Neural cell (in vitro differentiated cells): ENCODE measurements around the gene LMCD1. TPM values are rescaled to one million over a fixed set of nuclear protein-coding genes. Genes with fewer than 3 reads are reported as not detected.

ENCODE experiments used
- H2AFZ ChIP-seq: fragments of 200-600, 300-800 bp; sonication (generic), shearing (Covaris generic); 2 replicates; pipeline ENCODE4 v1.6.0; 2014; ENCODE audit warnings: low read depth, mild to moderate bottlenecking, antibody characterized with exemption, low read length, moderate library complexity
- H3F3A ChIP-seq: fragments of 200-600 bp; shearing (Covaris generic); 2 replicates; pipeline ENCODE4 v1.6.1; 2016; ENCODE audit warnings: mild to moderate bottlenecking, moderate library complexity, mixed read lengths, antibody characterized with exemption, low read length; ENCODE audit not compliant: insufficient read depth, poor library complexity, severe bottlenecking
- H3K27ac ChIP-seq: fragments of 200-600, 300-800 bp; sonication (generic), shearing (Covaris generic); 2 replicates; pipeline ENCODE4 v1.5.1; 2014; ENCODE audit warnings: mild to moderate bottlenecking, low read length, moderate library complexity
- H3K27me3 ChIP-seq: fragments of 300-800, 200-600 bp; sonication (generic), shearing (Covaris generic); 2 replicates; pipeline ENCODE4 v1.6.0; 2014; ENCODE audit warnings: mild to moderate bottlenecking, low read depth, low read length, moderate library complexity; ENCODE audit not compliant: insufficient read depth
- H3K36me3 ChIP-seq: fragments of 300-800, 200-600 bp; sonication (generic), shearing (Covaris generic); 2 replicates; pipeline ENCODE4 v1.5.1; 2014; ENCODE audit warnings: mild to moderate bottlenecking, antibody characterized with exemption, low read length, moderate library complexity; ENCODE audit not compliant: insufficient read depth
- H3K4me2 ChIP-seq: fragments of 300-800, 200-600 bp; sonication (generic), shearing (Covaris generic); 2 replicates; pipeline ENCODE4 v1.6.0; 2014; ENCODE audit warnings: mild to moderate bottlenecking, low read length
- H3K4me3 ChIP-seq: fragments of 300-800, 200-600 bp; sonication (generic), shearing (Covaris generic); 2 replicates; pipeline ENCODE4 v1.5.1; 2014; ENCODE audit warnings: mild to moderate bottlenecking, low read length, moderate library complexity
- H3K79me2 ChIP-seq: fragments of 200-600 bp; shearing (Covaris generic); replicated peaks from 2 replicates; pipeline ENCODE4 v1.6.0; 2014; ENCODE audit warnings: mild to moderate bottlenecking, low read length, moderate library complexity; ENCODE audit not compliant: insufficient read depth
- H3K9ac ChIP-seq: fragments of 300-800, 200-600 bp; sonication (generic), shearing (Covaris generic); 2 replicates; pipeline ENCODE4 v1.6.1; 2016; ENCODE audit warnings: mild to moderate bottlenecking, low read length, mixed read lengths
- H3K9me2 ChIP-seq: fragments of 200-600 bp; shearing (Covaris generic); 2 replicates; pipeline ENCODE4 v1.6.1; 2016; ENCODE audit warnings: mild to moderate bottlenecking, low read length, mixed read lengths; ENCODE audit not compliant: insufficient read depth
- H3K9me3 ChIP-seq: fragments of 200-600, 300-800 bp; sonication (generic), shearing (Covaris generic); 2 replicates; pipeline ENCODE4 v1.6.1; 2016; ENCODE audit warnings: mild to moderate bottlenecking, mixed run types, low read length, moderate library complexity, mixed read lengths
- H4K20me1 ChIP-seq: fragments of 200-600 bp; shearing (Covaris generic); 2 replicates; pipeline ENCODE4 v1.6.1; 2016; ENCODE audit warnings: mild to moderate bottlenecking, mixed run types; ENCODE audit not compliant: insufficient read depth
- CTCF ChIP-seq: fragments of 450-650 bp; IDR thresholded peaks from 2 replicates; pipeline ENCODE4 v1.5.1; 2014; ENCODE audit warnings: antibody characterized with exemption, mild to moderate bottlenecking, moderate library complexity; ENCODE audit not compliant: poor library complexity, severe bottlenecking
- EP300 ChIP-seq: fragments of 450-650 bp; conservative IDR thresholded peaks from 2 replicates; pipeline ENCODE4 v1.6.1; 2014; ENCODE audit warnings: antibody characterized with exemption, mild to moderate bottlenecking, moderate library complexity; ENCODE audit not compliant: poor library complexity, severe bottlenecking
- EZH2 ChIP-seq: fragments of 200-600, 300-800 bp; shearing (Covaris generic), sonication (generic); IDR thresholded peaks from 2 replicates; pipeline ENCODE4 v1.6.1; 2014; ENCODE audit warnings: antibody characterized with exemption, low read length, borderline replicate concordance, mild to moderate bottlenecking; ENCODE audit not compliant: insufficient read depth, poor library complexity, severe bottlenecking
- MXI1 ChIP-seq: fragments of 450-650 bp; conservative IDR thresholded peaks from 2 replicates; pipeline ENCODE4 v1.6.1; 2014; ENCODE audit warnings: antibody characterized with exemption, mild to moderate bottlenecking; ENCODE audit not compliant: poor library complexity, severe bottlenecking
- POLR2AphosphoS5 ChIP-seq: IDR thresholded peaks from 2 replicates; pipeline ENCODE4 v1.6.1; 2012
- RAD21 ChIP-seq: fragments of 450-650 bp; conservative IDR thresholded peaks from 2 replicates; pipeline ENCODE4 v1.6.1; 2014; ENCODE audit warnings: antibody characterized with exemption, mild to moderate bottlenecking, moderate library complexity
- REST ChIP-seq: IDR thresholded peaks from 2 replicates; pipeline ENCODE4 v1.6.1; 2012; ENCODE audit warnings: borderline replicate concordance
- SMC3 ChIP-seq: fragments of 450-650 bp; conservative IDR thresholded peaks from 2 replicates; pipeline ENCODE4 v1.6.1; 2014; ENCODE audit warnings: antibody characterized with exemption, mild to moderate bottlenecking, moderate library complexity; ENCODE audit not compliant: poor library complexity
- TAF1 ChIP-seq: IDR thresholded peaks from 2 replicates; pipeline ENCODE4 v1.6.1; 2012; ENCODE audit warnings: low read depth
- polyA plus RNA-seq: library from polyadenylated mRNA; depleted of rRNA; stranded (reverse); fragments of >200 nt; gene quantifications from 2 replicates; pipeline ENCODE4 v1.2.3, GENCODE V29; 2014

The LMCD1 gene
- polyA plus RNA-seq, 1 donor from 2014 or later, result 3.5 TPM

- no peak for TF ChIP-seq POLR2AphosphoS5
- no peak for TF ChIP-seq MXI1
- no peak for TF ChIP-seq RAD21
- TF ChIP-seq EP300, result no peak
- no peak for TF ChIP-seq EZH2
- TF ChIP-seq CTCF, result no peak
- no peak for TF ChIP-seq REST
- TF ChIP-seq TAF1, result no peak
- no peak for TF ChIP-seq SMC3
- Histone ChIP-seq H4K20me1 (no peaks in the 10 kb centered on the region), H3K27ac (no peak overlapping the region)
Measured at GRCh38 chr3:8541486-8541885, 39.9 kb downstream of the LMCD1 start.

GRCh38 chr3:8542190-8543135, 40.8 kb downstream of the LMCD1 start:
- H2AFZ ChIP-seq, result no peak overlapping the region
- no peaks in the 10 kb centered on the region for H3K79me2 ChIP-seq
- TF ChIP-seq TAF1 (no peak), MXI1 (no peak), EP300 (no peak), POLR2AphosphoS5 (no peak), CTCF (no peak), RAD21 (no peak), EZH2 (no peak), REST (no peak), SMC3 (no peak)
- H3K9ac ChIP-seq, result no peak overlapping the region
- H4K20me1 ChIP-seq, result no peaks in the 10 kb centered on the region
- no peaks in the 10 kb centered on the region for H3K9me2 ChIP-seq
- no peak overlapping the region for H3K27ac ChIP-seq
- no peaks in the 10 kb centered on the region for H3K9me3 ChIP-seq
- H3K4me3 ChIP-seq, result no peak overlapping the region
- no peak overlapping the region for H3K4me2 ChIP-seq
- H3K36me3 ChIP-seq, result no peaks in the 10 kb centered on the region
- no peaks in the 10 kb centered on the region for H3K27me3 ChIP-seq
- H3F3A ChIP-seq, result no peaks in the 10 kb centered on the region

More at GRCh38 chr3:8541486-8541885, 39.9 kb downstream of the LMCD1 start:
- Histone ChIP-seq H3K9ac (no peak overlapping the region), H3K9me3 (no peaks in the 10 kb centered on the region), H3K27me3 (no peaks in the 10 kb centered on the region), H2AFZ (no peak overlapping the region), H3K9me2 (no peaks in the 10 kb centered on the region), H3K36me3 (no peaks in the 10 kb centered on the region), H3K4me3 (no peak overlapping the region), H3F3A (no peaks in the 10 kb centered on the region), H3K79me2 (no peaks in the 10 kb centered on the region), H3K4me2 (no peak overlapping the region)
